GM20000 (cell line): ENCODE results near the gene SLC13A5.
A peak's percentile ranks its signal among the peaks of the same experiment; 100 is the strongest.

ENCODE experiments used
- DNase-seq: peaks from one replicate; pipeline ENCODE4 v3.0.0; 2012; ENCODE audit warnings: low spot score
- TF ChIP-seq, protein P1 (sequence below): IDR thresholded peaks from 2 replicates; pipeline ENCODE4 v1.5.1; 2012; ENCODE audit warnings: mild to moderate bottlenecking, control low read depth; ENCODE audit errors: extremely low read depth, missing control alignments

Gene SLC13A5

DNA sequence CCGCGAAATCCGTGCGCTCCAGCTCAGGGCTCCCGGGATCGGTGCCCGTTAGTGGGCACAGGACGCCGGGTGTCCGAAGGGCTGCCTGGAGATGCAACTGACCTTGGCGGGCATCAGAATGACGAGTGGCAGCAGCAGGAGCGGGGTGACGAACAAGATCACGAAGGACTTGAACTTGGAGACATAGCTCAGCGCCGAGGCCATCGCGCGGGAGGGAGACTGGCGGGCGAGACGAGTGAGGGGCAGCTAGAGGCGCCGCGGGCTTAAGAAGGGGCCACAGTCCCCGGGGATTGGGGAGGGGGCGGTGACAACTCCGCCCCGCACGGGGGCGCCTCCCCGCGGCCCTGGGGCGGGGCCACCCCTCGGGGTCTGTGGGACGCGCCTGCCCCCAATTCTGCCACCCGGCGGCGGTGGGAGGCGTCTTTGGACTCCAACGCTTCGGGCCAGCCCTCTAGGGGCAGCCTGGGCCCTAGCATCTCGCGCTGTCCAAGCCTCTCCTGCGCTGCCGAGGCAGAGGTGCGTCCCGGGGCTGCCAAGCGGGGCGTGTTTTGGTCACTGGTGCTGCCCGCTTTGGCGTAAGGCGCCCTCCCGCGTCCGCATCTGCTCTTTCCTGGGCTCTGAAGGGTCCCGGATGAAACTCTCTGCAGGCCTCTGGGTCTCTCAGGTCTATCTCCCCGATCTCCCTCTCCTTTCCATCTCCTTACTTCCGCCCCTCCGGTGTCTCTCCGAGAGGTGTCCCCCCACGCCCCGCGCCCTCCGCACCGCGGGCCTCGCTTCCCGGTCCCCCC, at the start of gene SLC13A5:
SLC13A5 (minus strand) TSS at position 240 of the 788 bp plus-strand sequence; CDS start at position 204, 36 bp downstream.
- TF ChIP-seq, protein P1, sequence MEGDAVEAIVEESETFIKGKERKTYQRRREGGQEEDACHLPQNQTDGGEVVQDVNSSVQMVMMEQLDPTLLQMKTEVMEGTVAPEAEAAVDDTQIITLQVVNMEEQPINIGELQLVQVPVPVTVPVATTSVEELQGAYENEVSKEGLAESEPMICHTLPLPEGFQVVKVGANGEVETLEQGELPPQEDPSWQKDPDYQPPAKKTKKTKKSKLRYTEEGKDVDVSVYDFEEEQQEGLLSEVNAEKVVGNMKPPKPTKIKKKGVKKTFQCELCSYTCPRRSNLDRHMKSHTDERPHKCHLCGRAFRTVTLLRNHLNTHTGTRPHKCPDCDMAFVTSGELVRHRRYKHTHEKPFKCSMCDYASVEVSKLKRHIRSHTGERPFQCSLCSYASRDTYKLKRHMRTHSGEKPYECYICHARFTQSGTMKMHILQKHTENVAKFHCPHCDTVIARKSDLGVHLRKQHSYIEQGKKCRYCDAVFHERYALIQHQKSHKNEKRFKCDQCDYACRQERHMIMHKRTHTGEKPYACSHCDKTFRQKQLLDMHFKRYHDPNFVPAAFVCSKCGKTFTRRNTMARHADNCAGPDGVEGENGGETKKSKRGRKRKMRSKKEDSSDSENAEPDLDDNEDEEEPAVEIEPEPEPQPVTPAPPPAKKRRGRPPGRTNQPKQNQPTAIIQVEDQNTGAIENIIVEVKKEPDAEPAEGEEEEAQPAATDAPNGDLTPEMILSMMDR = no peak
- peak; percentile 62 for DNase-seq

DNA sequence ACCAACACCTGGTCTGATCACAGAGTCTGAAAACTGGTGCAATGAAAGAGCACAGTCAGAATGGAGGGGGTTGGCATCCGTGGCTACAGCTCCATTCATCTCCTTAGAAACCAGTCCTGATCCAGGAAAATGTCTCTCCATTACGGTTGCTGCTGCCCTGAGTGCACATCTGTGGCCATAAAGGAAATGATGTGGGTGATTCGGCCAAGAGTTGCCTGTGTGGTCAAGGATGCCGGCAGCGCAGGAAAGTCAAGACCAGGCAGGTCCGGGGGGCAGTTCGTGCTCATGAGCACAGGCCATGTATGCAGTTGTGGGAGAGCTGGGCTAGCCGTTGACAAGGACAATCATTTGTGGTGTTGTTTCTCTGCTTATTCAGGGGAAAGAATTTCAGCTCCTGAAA, 48.6 kb upstream of the SLC13A5 start:
- TF ChIP-seq, protein P1 = no peak
- DNase-seq = no peak

GRCh38 chr17:6757747-6758146, 44.6 kb upstream of the SLC13A5 start:
- DNase-seq = no peak
- TF ChIP-seq, protein P1 = no peak

GRCh38 chr17:6756425-6757031, 43.4 kb upstream of the SLC13A5 start:
- DNase-seq = no peak
- TF ChIP-seq, protein P1 = no peak

DNA sequence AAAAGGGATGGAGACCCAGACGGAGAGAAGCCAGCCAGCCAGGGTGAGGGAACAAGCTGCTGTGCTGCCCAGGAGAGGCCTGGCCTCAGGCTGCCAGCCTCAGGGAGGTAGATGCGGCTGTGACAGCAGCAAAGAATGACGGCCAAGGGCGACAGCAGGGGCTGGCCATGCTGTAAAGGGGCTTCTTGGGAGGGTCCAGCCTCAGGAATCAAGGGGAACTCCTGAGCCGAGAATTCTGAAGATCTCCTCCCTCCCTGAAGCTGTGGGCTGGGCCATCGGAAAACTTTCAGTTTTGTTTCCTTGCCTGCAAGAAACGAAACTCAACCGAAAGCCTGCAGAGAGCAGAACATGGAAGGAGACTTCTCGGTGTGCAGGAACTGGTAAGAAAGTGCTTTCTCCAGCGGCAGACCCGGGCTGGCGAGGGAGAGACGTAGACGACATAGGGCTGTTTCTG, 42.6 kb upstream of the SLC13A5 start, which contains the start of gene XAF1:
XAF1 (plus strand) TSS at position 316 of the 454 bp plus-strand sequence; CDS start at position 349, 33 bp downstream.
- TF ChIP-seq, protein P1 = no peak
- DNase-seq = no peak

- no peak for DNase-seq
- TF ChIP-seq, protein P1 = no peak
These were observed 42.1 kb upstream of the SLC13A5 start for GRCh38 chr17:6755281-6755680.

GRCh38 chr17:6753546-6753945, 40.4 kb upstream of the SLC13A5 start:
- TF ChIP-seq, protein P1 = no peak
- DNase-seq = no peak
